H9 (cell line): ENCODE data around the gene ANAPC13. TPM values are rescaled to one million over a fixed set of nuclear protein-coding genes. Genes with fewer than 3 reads are reported as not detected.

Experiments used
- DNase-seq: peaks from one replicate; pipeline ENCODE4 v3.0.0-alpha.2; 2017
- H2AFZ ChIP-seq: one replicate; pipeline ENCODE4 v1.6.1; 2013; ENCODE audit warnings: mild to moderate bottlenecking, low read length, control low read depth, moderate library complexity
- H2AK5ac ChIP-seq: 2 replicates; pipeline ENCODE4 v1.6.1; 2013; ENCODE audit warnings: low read length, control low read depth, mixed read lengths; ENCODE audit not compliant: insufficient read length
- H2BK120ac ChIP-seq: one replicate; pipeline ENCODE4 v1.6.1; 2013; ENCODE audit warnings: low read depth, mild to moderate bottlenecking, low read length, control low read depth, inconsistent platforms; ENCODE audit not compliant: poor library complexity, severe bottlenecking
- H2BK12ac ChIP-seq: 2 replicates; pipeline ENCODE4 v1.6.1; 2013; ENCODE audit warnings: low read length, control low read depth, mixed read lengths, low read depth; ENCODE audit not compliant: insufficient read length
- H2BK15ac ChIP-seq: 2 replicates; pipeline ENCODE4 v1.6.1; 2013; ENCODE audit warnings: low read depth, low read length, control low read depth
- H2BK20ac ChIP-seq: one replicate; pipeline ENCODE4 v1.6.1; 2013; ENCODE audit warnings: low read depth, mild to moderate bottlenecking, low read length, control low read depth, inconsistent platforms; ENCODE audit not compliant: poor library complexity, severe bottlenecking
- H2BK5ac ChIP-seq: 2 replicates; pipeline ENCODE4 v1.6.1; 2013; ENCODE audit warnings: low read length, control low read depth, mixed read lengths; ENCODE audit not compliant: insufficient read length
- H3K14ac ChIP-seq: 2 replicates; pipeline ENCODE4 v1.6.1; 2013; ENCODE audit warnings: low read length, control low read depth; ENCODE audit not compliant: insufficient read depth
- H3K18ac ChIP-seq: 2 replicates; pipeline ENCODE4 v1.6.1; 2013; ENCODE audit warnings: low read depth, mild to moderate bottlenecking, mixed read lengths, low read length, control low read depth; ENCODE audit not compliant: insufficient read length
- H3K23ac ChIP-seq: 2 replicates; pipeline ENCODE4 v1.6.1; 2013; ENCODE audit warnings: low read length, control low read depth, mixed read lengths, low read depth; ENCODE audit not compliant: insufficient read length
- H3K23me2 ChIP-seq: 2 replicates; pipeline ENCODE4 v1.6.1; 2013; ENCODE audit warnings: low read depth, mild to moderate bottlenecking, mixed read lengths, low read length, control low read depth; ENCODE audit not compliant: insufficient read length, poor library complexity, severe bottlenecking
- H3K27ac ChIP-seq: 2 replicates; pipeline ENCODE4 v1.5.1; 2013; ENCODE audit warnings: low read length, control low read depth, mixed read lengths, low read depth; ENCODE audit not compliant: insufficient read length
- H3K27me3 ChIP-seq: 2 replicates; pipeline ENCODE4 v1.6.1; 2013; ENCODE audit warnings: low read length, control low read depth, inconsistent platforms; ENCODE audit not compliant: insufficient read depth
- H3K4ac ChIP-seq: 2 replicates; pipeline ENCODE4 v1.6.1; 2013; ENCODE audit warnings: low read depth, mild to moderate bottlenecking, control low read depth, inconsistent platforms, low read length, moderate library complexity
- H3K4me1 ChIP-seq: 2 replicates; pipeline ENCODE4 v1.6.1; 2013; ENCODE audit warnings: low read length, control low read depth, inconsistent platforms; ENCODE audit not compliant: insufficient read depth
- H3K4me2 ChIP-seq: 2 replicates; pipeline ENCODE4 v1.6.1; 2013; ENCODE audit warnings: low read length, control low read depth, mixed read lengths; ENCODE audit not compliant: insufficient read length, insufficient read depth
- H3K56ac ChIP-seq: 2 replicates; pipeline ENCODE4 v1.6.1; 2013; ENCODE audit warnings: low read depth, mild to moderate bottlenecking, mixed read lengths, low read length, control low read depth; ENCODE audit not compliant: insufficient read length
- H3K79me1 ChIP-seq: 2 replicates; pipeline ENCODE4 v1.6.1; 2013; ENCODE audit warnings: low read depth, mild to moderate bottlenecking, moderate library complexity, low read length, control low read depth, inconsistent platforms; ENCODE audit not compliant: insufficient read depth, poor library complexity, severe bottlenecking
- H3K79me2 ChIP-seq: 2 replicates; pipeline ENCODE4 v1.6.1; 2013; ENCODE audit warnings: low read length, control low read depth, inconsistent platforms; ENCODE audit not compliant: insufficient read depth
- H3K9ac ChIP-seq: 2 replicates; pipeline ENCODE4 v1.6.1; 2013; ENCODE audit warnings: low read length, control low read depth, mixed read lengths; ENCODE audit not compliant: insufficient read length; ENCODE audit errors: extremely low read depth
- H3K9me3 ChIP-seq: one replicate; pipeline ENCODE4 v1.6.1; 2013; ENCODE audit warnings: low read depth, low read length, inconsistent platforms; ENCODE audit not compliant: control insufficient read depth
- H3T11ph ChIP-seq: one replicate; pipeline ENCODE4 v1.6.1; 2013; ENCODE audit warnings: mild to moderate bottlenecking, low read length, control low read depth, inconsistent platforms
- H4K20me1 ChIP-seq: one replicate; pipeline ENCODE4 v1.6.1; 2013; ENCODE audit not compliant: control insufficient read depth, insufficient read length, insufficient read depth
- H4K5ac ChIP-seq: 2 replicates; pipeline ENCODE4 v1.6.1; 2013; ENCODE audit warnings: low read depth, mild to moderate bottlenecking, mixed read lengths, low read length, control low read depth; ENCODE audit not compliant: insufficient read length
- H4K8ac ChIP-seq: replicated peaks from 2 replicates; pipeline ENCODE4 v1.6.1; 2013; ENCODE audit warnings: low read length, control low read depth, mixed read lengths, low read depth; ENCODE audit not compliant: insufficient read length
- H4K91ac ChIP-seq: 2 replicates; pipeline ENCODE4 v1.6.1; 2013; ENCODE audit warnings: low read depth, mild to moderate bottlenecking, moderate library complexity, mixed read lengths, low read length, control low read depth; ENCODE audit not compliant: insufficient read length
- H3K27ac Mint-ChIP-seq, 3 experiments: 2 replicates in 2 of 3; 3 replicates in 1 of 3; pipeline ENCODE4 v1.8.0; 2020 to 2021; ENCODE audit warnings: mixed read lengths in 3 of 3, mild to moderate bottlenecking in 1 of 3, moderate library complexity in 1 of 3
- H3K27me3 Mint-ChIP-seq: 2 replicates; pipeline ENCODE4 v1.8.0; 2021; ENCODE audit warnings: low read depth, mild to moderate bottlenecking, moderate library complexity, mixed read lengths
- H3K36me3 Mint-ChIP-seq, 3 experiments: 2 replicates in 2 of 3; 3 replicates in 1 of 3; pipeline ENCODE4 v1.8.0; 2020 to 2021; ENCODE audit warnings: low read depth in 3 of 3, mixed read lengths in 3 of 3; ENCODE audit not compliant: insufficient read depth in 1 of 3
- H3K4me1 Mint-ChIP-seq, 2 experiments: 2 replicates each; pipeline ENCODE4 v1.8.0; 2020; ENCODE audit warnings: mixed read lengths in 2 of 2
- H3K4me3 Mint-ChIP-seq, 2 experiments: 2 replicates in 1 of 2; 3 replicates in 1 of 2; pipeline ENCODE4 v1.8.0; 2020 to 2021; ENCODE audit warnings: mild to moderate bottlenecking in 2 of 2, mixed read lengths in 2 of 2, moderate library complexity in 1 of 2
- H3K9me3 Mint-ChIP-seq, 2 experiments: 2 replicates in 1 of 2; 3 replicates in 1 of 2; pipeline ENCODE4 v1.8.0; 2020; ENCODE audit warnings: mild to moderate bottlenecking in 2 of 2, mixed read lengths in 2 of 2, moderate library complexity in 1 of 2
- WGBS: extraction: QIAGEN DNeasy Blood & Tissue Kit; methylation state at CpG from one replicate; pipeline ENCODE4 v1.1.7; 2013; ENCODE audit warnings: missing lambda C conversion rate, low lambda C conversion rate, mixed read lengths; ENCODE audit not compliant: insufficient read length; ENCODE audit errors: extremely low coverage; 5-methylcytosine and 5-hydroxymethylcytosine counted together
- total RNA-seq: library from RNA; stranded (reverse); gene quantifications from 2 replicates; pipeline ENCODE4 v1.2.1, GENCODE V29; 2021
- TF ChIP-seq, protein P1 (sequence below): fragments of 200-600 bp; sonication (generic); conservative IDR thresholded peaks from 3 replicates; pipeline ENCODE4 v1.8.0; 2021; ENCODE audit warnings: antibody characterized with exemption, mild to moderate bottlenecking

Gene ANAPC13
- total RNA-seq, 1 experiment from 2014 or later, result 42.8 TPM

DNA sequence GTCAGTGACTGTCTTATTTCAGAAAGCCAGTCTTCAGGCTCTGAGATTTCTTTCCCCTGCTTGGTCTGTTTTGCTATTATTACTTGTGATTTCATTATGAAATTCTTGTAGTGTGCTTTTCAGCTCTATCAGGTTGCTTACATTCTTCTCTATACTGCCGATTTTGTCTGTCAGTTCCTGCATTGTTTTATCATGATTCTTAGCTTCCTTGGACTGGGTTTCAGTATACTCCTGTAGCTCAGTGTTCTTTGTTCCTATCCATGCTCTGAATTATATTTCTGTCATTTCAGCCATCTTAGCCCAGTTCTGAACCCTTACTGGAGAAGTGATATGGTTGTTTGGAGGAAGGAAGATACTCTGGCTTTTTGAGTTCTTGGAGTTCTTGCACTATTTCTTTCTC lies 40.5 kb upstream of the ANAPC13 start:
- no peak overlapping the region for H3K9ac ChIP-seq
- no peaks in the 10 kb centered on the region for H3K23me2 ChIP-seq
- TF ChIP-seq, protein P1, sequence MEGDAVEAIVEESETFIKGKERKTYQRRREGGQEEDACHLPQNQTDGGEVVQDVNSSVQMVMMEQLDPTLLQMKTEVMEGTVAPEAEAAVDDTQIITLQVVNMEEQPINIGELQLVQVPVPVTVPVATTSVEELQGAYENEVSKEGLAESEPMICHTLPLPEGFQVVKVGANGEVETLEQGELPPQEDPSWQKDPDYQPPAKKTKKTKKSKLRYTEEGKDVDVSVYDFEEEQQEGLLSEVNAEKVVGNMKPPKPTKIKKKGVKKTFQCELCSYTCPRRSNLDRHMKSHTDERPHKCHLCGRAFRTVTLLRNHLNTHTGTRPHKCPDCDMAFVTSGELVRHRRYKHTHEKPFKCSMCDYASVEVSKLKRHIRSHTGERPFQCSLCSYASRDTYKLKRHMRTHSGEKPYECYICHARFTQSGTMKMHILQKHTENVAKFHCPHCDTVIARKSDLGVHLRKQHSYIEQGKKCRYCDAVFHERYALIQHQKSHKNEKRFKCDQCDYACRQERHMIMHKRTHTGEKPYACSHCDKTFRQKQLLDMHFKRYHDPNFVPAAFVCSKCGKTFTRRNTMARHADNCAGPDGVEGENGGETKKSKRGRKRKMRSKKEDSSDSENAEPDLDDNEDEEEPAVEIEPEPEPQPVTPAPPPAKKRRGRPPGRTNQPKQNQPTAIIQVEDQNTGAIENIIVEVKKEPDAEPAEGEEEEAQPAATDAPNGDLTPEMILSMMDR, result no peak
- H2AK5ac ChIP-seq, result no peak overlapping the region
- no peak overlapping the region for H3K18ac ChIP-seq
- Mint-ChIP-seq H3K36me3 (peaks cover 37 to 46% (median 39%) of the 10 kb centered on the region in 3 experiments), H3K9me3 (peaks cover 35 to 40% of the 10 kb centered on the region in 2 experiments), H3K4me1 (peaks cover 2 to 6% of the 10 kb centered on the region in 2 experiments), H3K4me3 (no peak overlapping the region), H3K27me3 (peaks cover 3% of the 10 kb centered on the region; the same call in 1 of the 2 replicates), H3K27ac (no peak overlapping the region; a peak in 1 of 7 replicates)
- no peak overlapping the region for H2BK20ac ChIP-seq
- H3K27ac ChIP-seq, result no peak overlapping the region
- no peaks in the 10 kb centered on the region for H4K20me1 ChIP-seq
- H2AFZ ChIP-seq, result no peak overlapping the region
- H3K4ac ChIP-seq, result no peak overlapping the region
- H4K91ac ChIP-seq, result no peak overlapping the region
- H3K79me2 ChIP-seq, result no peaks in the 10 kb centered on the region; the same call in 1 of the 2 replicates
- no peak overlapping the region for H2BK5ac ChIP-seq
- no peak overlapping the region for H4K8ac ChIP-seq
- H3K14ac ChIP-seq, result no peak overlapping the region
- no peak overlapping the region for H2BK15ac ChIP-seq
- no peak overlapping the region for H3K4me2 ChIP-seq
- no peak for DNase-seq
- no peak overlapping the region for H2BK120ac ChIP-seq
- H2BK12ac ChIP-seq, result no peak overlapping the region
- no peaks in the 10 kb centered on the region for H3K9me3 ChIP-seq
- no peak overlapping the region for H4K5ac ChIP-seq
- H3K56ac ChIP-seq, result no peak overlapping the region
- no peak overlapping the region for H3K23ac ChIP-seq
- H3K79me1 ChIP-seq, result no peaks in the 10 kb centered on the region
- no peak overlapping the region for H3T11ph ChIP-seq
- H3K4me1 ChIP-seq, result peaks cover 3% of the 10 kb centered on the region; the same call in 1 of the 2 replicates
- H3K27me3 ChIP-seq, result no peaks in the 10 kb centered on the region
- no CpG with 5 or more reads among the region's 1 CpG for WGBS
